ENCODE results near the gene RASEF. TPM values are rescaled to one million over a fixed set of nuclear protein-coding genes. Genes with fewer than 3 reads are reported as not detected.

The RASEF gene
- total RNA-seq, 1 experiment from 2014 or later: 0.12 TPM

DNA sequence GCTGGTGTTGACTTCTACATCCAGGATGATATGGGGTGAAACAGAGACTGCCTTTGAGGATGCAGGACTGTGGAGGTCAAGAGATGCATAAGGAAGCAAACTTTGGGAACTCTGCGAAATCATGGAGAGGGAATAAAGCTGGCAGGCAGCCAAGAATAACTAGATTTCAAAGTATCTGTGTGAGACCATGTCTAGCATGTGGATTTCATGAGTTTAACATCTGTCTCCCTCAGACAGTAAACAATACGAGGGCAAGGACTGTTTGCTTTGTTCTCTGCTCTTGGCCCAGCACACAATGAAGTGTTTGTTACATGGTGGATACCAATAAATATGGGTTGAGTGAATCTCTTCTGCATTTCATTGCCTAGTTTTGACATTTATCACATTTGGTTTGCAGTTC is 71.3 kb downstream of the RASEF start:
- Histone ChIP-seq H2AFZ (ENCODE audit: low read depth, low read length, poor library complexity, severe bottlenecking) (no peak overlapping the region), H3K27me3 (ENCODE audit: insufficient read depth, low read length) (no peaks in the 10 kb centered on the region), H3K36me3 (ENCODE audit: control insufficient read depth in 1 of 2, insufficient read depth in 2 of 2, low read length in 2 of 2) (no peaks in the 10 kb centered on the region), H3K9me2 (ENCODE audit: insufficient read depth) (no peaks in the 10 kb centered on the region), H3K9me3 (ENCODE audit: control insufficient read depth in 1 of 2, insufficient read depth in 1 of 2, low read depth in 1 of 2, low read length in 2 of 2) (no peaks in the 10 kb centered on the region), H3K4me1 (ENCODE audit: control insufficient read depth in 1 of 2, insufficient read depth in 2 of 2, low read length in 2 of 2) (no peaks in the 10 kb centered on the region), H3K4me2 (ENCODE audit: low read length) (no peak overlapping the region), H3K4me3 (replicated peaks in 1 of 2; ENCODE audit: low read depth in 1 of 2, low read length in 2 of 2) (no peak overlapping the region), H3K79me2 (ENCODE audit: insufficient read depth, low read length) (no peaks in the 10 kb centered on the region), H3K9ac (ENCODE audit: low read length) (no peak overlapping the region), H4K20me1 (ENCODE audit: insufficient read depth) (no peaks in the 10 kb centered on the region), H3K27ac (ENCODE audit: low read depth, low read length) (no peak overlapping the region)
- POLR2A ChIA-PET: no interaction called here
- RAD21 ChIA-PET (ENCODE audit: low non-redundant PET in 1 of 2, low total read pairs in 2 of 2, uncharacterized antibody in 2 of 2, unreplicated experiment in 2 of 2): no interaction called here
- DNase-seq (ENCODE audit: low read depth, low spot score): no peak
- TF ChIP-seq EZH2 (IDR thresholded peaks at IDR 0.05): no peak
- TF ChIP-seq, protein P1, sequence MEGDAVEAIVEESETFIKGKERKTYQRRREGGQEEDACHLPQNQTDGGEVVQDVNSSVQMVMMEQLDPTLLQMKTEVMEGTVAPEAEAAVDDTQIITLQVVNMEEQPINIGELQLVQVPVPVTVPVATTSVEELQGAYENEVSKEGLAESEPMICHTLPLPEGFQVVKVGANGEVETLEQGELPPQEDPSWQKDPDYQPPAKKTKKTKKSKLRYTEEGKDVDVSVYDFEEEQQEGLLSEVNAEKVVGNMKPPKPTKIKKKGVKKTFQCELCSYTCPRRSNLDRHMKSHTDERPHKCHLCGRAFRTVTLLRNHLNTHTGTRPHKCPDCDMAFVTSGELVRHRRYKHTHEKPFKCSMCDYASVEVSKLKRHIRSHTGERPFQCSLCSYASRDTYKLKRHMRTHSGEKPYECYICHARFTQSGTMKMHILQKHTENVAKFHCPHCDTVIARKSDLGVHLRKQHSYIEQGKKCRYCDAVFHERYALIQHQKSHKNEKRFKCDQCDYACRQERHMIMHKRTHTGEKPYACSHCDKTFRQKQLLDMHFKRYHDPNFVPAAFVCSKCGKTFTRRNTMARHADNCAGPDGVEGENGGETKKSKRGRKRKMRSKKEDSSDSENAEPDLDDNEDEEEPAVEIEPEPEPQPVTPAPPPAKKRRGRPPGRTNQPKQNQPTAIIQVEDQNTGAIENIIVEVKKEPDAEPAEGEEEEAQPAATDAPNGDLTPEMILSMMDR (IDR thresholded peaks at IDR 0.05 in 2 of 3, conservative IDR thresholded peaks at IDR 0.05 in 1 of 3; ENCODE audit: borderline replicate concordance in 1 of 3, insufficient read depth in 1 of 3, low read depth in 2 of 3, low read length in 2 of 3): no peak
- no peak for TF ChIP-seq ELF1 (IDR thresholded peaks at IDR 0.05; ENCODE audit: borderline replicate concordance, low read depth)
- no peak for TF ChIP-seq SRF (IDR thresholded peaks at IDR 0.05; ENCODE audit: low read depth)
- TF ChIP-seq SIN3A (IDR thresholded peaks at IDR 0.05; ENCODE audit: low read depth): no peak
- TF ChIP-seq, protein P2, sequence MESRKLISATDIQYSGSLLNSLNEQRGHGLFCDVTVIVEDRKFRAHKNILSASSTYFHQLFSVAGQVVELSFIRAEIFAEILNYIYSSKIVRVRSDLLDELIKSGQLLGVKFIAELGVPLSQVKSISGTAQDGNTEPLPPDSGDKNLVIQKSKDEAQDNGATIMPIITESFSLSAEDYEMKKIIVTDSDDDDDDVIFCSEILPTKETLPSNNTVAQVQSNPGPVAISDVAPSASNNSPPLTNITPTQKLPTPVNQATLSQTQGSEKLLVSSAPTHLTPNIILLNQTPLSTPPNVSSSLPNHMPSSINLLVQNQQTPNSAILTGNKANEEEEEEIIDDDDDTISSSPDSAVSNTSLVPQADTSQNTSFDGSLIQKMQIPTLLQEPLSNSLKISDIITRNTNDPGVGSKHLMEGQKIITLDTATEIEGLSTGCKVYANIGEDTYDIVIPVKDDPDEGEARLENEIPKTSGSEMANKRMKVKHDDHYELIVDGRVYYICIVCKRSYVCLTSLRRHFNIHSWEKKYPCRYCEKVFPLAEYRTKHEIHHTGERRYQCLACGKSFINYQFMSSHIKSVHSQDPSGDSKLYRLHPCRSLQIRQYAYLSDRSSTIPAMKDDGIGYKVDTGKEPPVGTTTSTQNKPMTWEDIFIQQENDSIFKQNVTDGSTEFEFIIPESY (IDR thresholded peaks at IDR 0.05; ENCODE audit: extremely low read depth, insufficient replicate concordance, low read length): no peak
- TF ChIP-seq SP1 (IDR thresholded peaks at IDR 0.05; ENCODE audit: low read depth): no peak
- no peak for TF ChIP-seq CEBPB (IDR thresholded peaks at IDR 0.05; ENCODE audit: low read depth)
- TF ChIP-seq EGR1 (IDR thresholded peaks at IDR 0.05; ENCODE audit: low read depth): no peak
- TF ChIP-seq FOSL1 (IDR thresholded peaks at IDR 0.05; ENCODE audit: low read depth): no peak
- TF ChIP-seq ZNF274 (IDR thresholded peaks at IDR 0.05; ENCODE audit: low read depth, low read length): no peak
- TF ChIP-seq, protein P3, sequence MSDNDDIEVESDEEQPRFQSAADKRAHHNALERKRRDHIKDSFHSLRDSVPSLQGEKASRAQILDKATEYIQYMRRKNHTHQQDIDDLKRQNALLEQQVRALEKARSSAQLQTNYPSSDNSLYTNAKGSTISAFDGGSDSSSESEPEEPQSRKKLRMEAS (IDR thresholded peaks at IDR 0.05): no peak
- TF ChIP-seq, protein P4, sequence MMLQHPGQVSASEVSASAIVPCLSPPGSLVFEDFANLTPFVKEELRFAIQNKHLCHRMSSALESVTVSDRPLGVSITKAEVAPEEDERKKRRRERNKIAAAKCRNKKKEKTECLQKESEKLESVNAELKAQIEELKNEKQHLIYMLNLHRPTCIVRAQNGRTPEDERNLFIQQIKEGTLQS (IDR thresholded peaks at IDR 0.05): no peak
- no peak for TF ChIP-seq JUND (IDR thresholded peaks at IDR 0.05)
- intact Hi-C loops (cut with micrococcal nuclease): no loop called here
- CTCF ChIA-PET: no interaction called here
- no TSS peak for BruUV-seq (replicated peaks)
- ATAC-seq: no peak
